H1 (cell line): ENCODE results near the gene SNX6. TPM values are rescaled to one million over a fixed set of nuclear protein-coding genes. Genes with fewer than 3 reads are reported as not detected.

Experiments
- CTCF ChIA-PET: fragments of 300-600 bp; sonication (Branson Sonifier 250); formaldehyde crosslinking; loops from one replicate; lab custom pipeline; 2021; ENCODE audit not compliant: partially characterized antibody; lab: Charles Lee
- POLR2A ChIA-PET: fragments of 300-600 bp; sonication (Branson Sonifier 250); formaldehyde crosslinking; loops from one replicate; lab custom pipeline; 2021; ENCODE audit warnings: inconsistent platforms; ENCODE audit not compliant: partially characterized antibody; lab: Charles Lee
- DNase-seq, 2 experiments: peaks; one replicate each; pipeline versions ENCODE4 v3.0.0 to v3.0.0-alpha.2; 2010 to 2022; ENCODE audit warnings: low spot score in 2 of 2, low read depth in 1 of 2, mixed read lengths in 1 of 2
- FAIRE-seq: peaks from 2 replicates; lab custom pipeline; 2011; peaks lifted over from hg19 to GRCh38; lab: Jason Lieb, UNC
- H2AFZ ChIP-seq: 2 replicates; pipeline ENCODE4 v1.8.1; 2012; ENCODE audit warnings: low read length, inconsistent platforms
- H2AK5ac ChIP-seq: 2 replicates; pipeline ENCODE4 v1.6.1; 2013; ENCODE audit warnings: low read depth, low read length
- H2BK120ac ChIP-seq: replicated peaks from 2 replicates; pipeline ENCODE3; 2013; ENCODE audit warnings: low read depth, low read length, inconsistent platforms
- H2BK12ac ChIP-seq: 2 replicates; pipeline ENCODE4 v1.6.1; 2013; ENCODE audit warnings: low read depth, low read length
- H2BK15ac ChIP-seq: 2 replicates; pipeline ENCODE4 v1.6.1; 2013; ENCODE audit warnings: low read length
- H2BK20ac ChIP-seq: 2 replicates; pipeline ENCODE4 v1.6.1; 2013; ENCODE audit warnings: low read length
- H2BK5ac ChIP-seq: 2 replicates; pipeline ENCODE4 v1.6.1; 2013; ENCODE audit warnings: low read depth, low read length
- H3K14ac ChIP-seq: 2 replicates; pipeline ENCODE4 v1.6.1; 2013; ENCODE audit warnings: inconsistent platforms; ENCODE audit not compliant: insufficient read length
- H3K18ac ChIP-seq: 2 replicates; pipeline ENCODE4 v1.6.1; 2013; ENCODE audit warnings: low read length; ENCODE audit errors: extremely low read depth
- H3K23ac ChIP-seq: 2 replicates; pipeline ENCODE4 v1.6.1; 2013; ENCODE audit warnings: inconsistent platforms; ENCODE audit not compliant: insufficient read length
- H3K23me2 ChIP-seq: 2 replicates; pipeline ENCODE4 v1.6.1; 2013; ENCODE audit warnings: low read depth, low read length
- H3K27ac ChIP-seq: 2 replicates; pipeline ENCODE4 v1.6.1; 2011; ENCODE audit warnings: low read depth, low read length, inconsistent platforms
- H3K27me3 ChIP-seq, 4 experiments: replicated peaks in 1 of 4; 1 replicate in 1 of 4; 2 replicates in 3 of 4; pipeline versions ENCODE4 v1.6.1 to v1.8.1; 2011 to 2013; ENCODE audit warnings: low read length in 3 of 4, mild to moderate bottlenecking in 3 of 4, inconsistent platforms in 2 of 4, mixed read lengths in 2 of 4, moderate library complexity in 1 of 4; ENCODE audit not compliant: control insufficient read depth in 3 of 4, insufficient read depth in 3 of 4; ENCODE audit errors: extremely low read depth in 1 of 4
- H3K36me3 ChIP-seq, 4 experiments: 2 replicates each; pipeline versions ENCODE4 v1.6.1 to v1.8.1; 2011 to 2013; ENCODE audit warnings: mild to moderate bottlenecking in 4 of 4, low read length in 3 of 4, moderate library complexity in 2 of 4, control low read depth in 1 of 4, inconsistent platforms in 1 of 4; ENCODE audit not compliant: insufficient read depth in 4 of 4, control insufficient read depth in 2 of 4
- H3K4ac ChIP-seq: replicated peaks from 2 replicates; pipeline ENCODE3; 2013; ENCODE audit warnings: low read length, low read depth, mixed read lengths, inconsistent platforms; ENCODE audit not compliant: insufficient read length
- H3K4me1 ChIP-seq, 4 experiments: replicated peaks in 1 of 4; 1 replicate in 1 of 4; 2 replicates in 3 of 4; pipeline versions ENCODE4 v1.6.1 to v1.8.1; 2011 to 2013; ENCODE audit warnings: low read length in 3 of 4, inconsistent platforms in 2 of 4, mixed read lengths in 1 of 4; ENCODE audit not compliant: insufficient read depth in 4 of 4, control insufficient read depth in 3 of 4
- H3K4me2 ChIP-seq, 2 experiments: 2 replicates each; pipeline versions ENCODE4 v1.6.1 to v1.8.1; 2011 to 2013; ENCODE audit warnings: low read depth in 2 of 2, low read length in 2 of 2, control low read depth in 1 of 2, inconsistent platforms in 1 of 2, mild to moderate bottlenecking in 1 of 2; ENCODE audit not compliant: insufficient read depth in 1 of 2
- H3K4me3 ChIP-seq, 4 experiments: fragments of 200-600, 300-600 bp in 1 of 4; sonication (generic), shearing (Covaris generic), sonication (Bioruptor Twin) in 1 of 4; 2 replicates each; pipeline versions ENCODE4 v1.5.1 to v1.8.1; 2011 to 2016; ENCODE audit warnings: low read length in 4 of 4, low read depth in 3 of 4, control low read depth in 2 of 4, inconsistent platforms in 2 of 4, mild to moderate bottlenecking in 2 of 4, mixed read lengths in 1 of 4, moderate library complexity in 1 of 4; ENCODE audit not compliant: insufficient read depth in 2 of 4; ENCODE audit errors: extremely low read depth in 1 of 4
- H3K56ac ChIP-seq: replicated peaks from 2 replicates; pipeline ENCODE3; 2013; ENCODE audit warnings: low read depth, mild to moderate bottlenecking, mixed read lengths, low read length, inconsistent platforms; ENCODE audit not compliant: insufficient read length
- H3K79me1 ChIP-seq: 2 replicates; pipeline ENCODE4 v1.6.1; 2013; ENCODE audit warnings: low read depth, low read length, control low read depth
- H3K79me2 ChIP-seq, 2 experiments: 2 replicates each; pipeline versions ENCODE4 v1.6.1 to v1.8.1; 2012 to 2013; ENCODE audit warnings: low read length in 2 of 2, mild to moderate bottlenecking in 2 of 2, inconsistent platforms in 1 of 2; ENCODE audit not compliant: insufficient read depth in 2 of 2, control insufficient read depth in 1 of 2
- H3K9ac ChIP-seq, 4 experiments: replicated peaks in 1 of 4; 1 replicate in 1 of 4; 2 replicates in 3 of 4; pipeline versions ENCODE4 v1.6.1 to v1.8.1; 2011 to 2013; ENCODE audit warnings: low read depth in 3 of 4, low read length in 3 of 4, control low read depth in 2 of 4, mild to moderate bottlenecking in 2 of 4, moderate library complexity in 2 of 4, inconsistent platforms in 1 of 4; ENCODE audit errors: extremely low read depth in 1 of 4
- H3K9me3 ChIP-seq, 2 experiments: 2 replicates each; pipeline versions ENCODE4 v1.6.1 to v1.8.1; 2012 to 2013; ENCODE audit warnings: mild to moderate bottlenecking in 2 of 2, moderate library complexity in 2 of 2, control low read depth in 1 of 2, inconsistent platforms in 1 of 2, low read depth in 1 of 2, low read length in 1 of 2, mixed read lengths in 1 of 2; ENCODE audit not compliant: insufficient read depth in 2 of 2
- H4K20me1 ChIP-seq, 2 experiments: replicated peaks in 1 of 2; 2 replicates each; pipeline versions ENCODE3 to v1.8.1; 2011 to 2013; ENCODE audit warnings: inconsistent platforms in 2 of 2, low read length in 2 of 2, mild to moderate bottlenecking in 1 of 2; ENCODE audit not compliant: insufficient read depth in 2 of 2, control insufficient read depth in 1 of 2
- H4K5ac ChIP-seq: 2 replicates; pipeline ENCODE4 v1.6.1; 2013; ENCODE audit warnings: low read length, low read depth, mixed read lengths, inconsistent platforms; ENCODE audit not compliant: insufficient read length
- H4K8ac ChIP-seq: 2 replicates; pipeline ENCODE4 v1.8.0; 2013; ENCODE audit warnings: mild to moderate bottlenecking, moderate library complexity, low read length, inconsistent platforms; ENCODE audit not compliant: insufficient read depth; ENCODE audit errors: extremely low read depth
- H4K91ac ChIP-seq: replicated peaks from 2 replicates; pipeline ENCODE3; 2013; ENCODE audit warnings: low read length, mixed read lengths, inconsistent platforms; ENCODE audit not compliant: insufficient read length
- ASH2L ChIP-seq: fragments of 200-600, 300-600 bp; sonication (generic); IDR thresholded peaks from one replicate; pipeline ENCODE4 v1.7.1; 2017; ENCODE audit warnings: low read length
- BACH1 ChIP-seq: IDR thresholded peaks from 2 replicates; pipeline ENCODE4 v1.6.1; 2012; ENCODE audit warnings: low read length, improper control_type of control experiment
- BRCA1 ChIP-seq: IDR thresholded peaks from 2 replicates; pipeline ENCODE4 v1.6.1; 2012; ENCODE audit warnings: low read depth, low read length, improper control_type of control experiment
- CBX5 ChIP-seq: fragments of 300-800, 300-1000 bp; sonication (generic); IDR thresholded peaks from 2 replicates; pipeline ENCODE4 v1.7.1; 2016; ENCODE audit warnings: antibody characterized with exemption, low read length, low read depth
- CHD1 ChIP-seq: IDR thresholded peaks from 2 replicates; pipeline ENCODE4 v1.6.1; 2012; ENCODE audit warnings: low read depth, low read length, improper control_type of control experiment
- EP300 ChIP-seq, 2 experiments: IDR thresholded peaks; 1 replicate in 1 of 2; 2 replicates in 1 of 2; pipeline ENCODE4 v1.6.1; 2011 to 2012; ENCODE audit warnings: low read depth in 2 of 2, low read length in 2 of 2, mild to moderate bottlenecking in 2 of 2, borderline replicate concordance in 1 of 2, inconsistent platforms in 1 of 2, moderate library complexity in 1 of 2
- GTF2F1 ChIP-seq: IDR thresholded peaks from 2 replicates; pipeline ENCODE4 v1.6.1; 2012; ENCODE audit warnings: low read depth, low read length, improper control_type of control experiment, borderline replicate concordance
- HDAC2 ChIP-seq, 2 experiments: fragments of 300-600 bp in 1 of 2; sonication (generic) in 1 of 2; IDR thresholded peaks; 2 replicates each; pipeline ENCODE4 v1.6.1; 2011 to 2012; ENCODE audit warnings: low read depth in 2 of 2, low read length in 2 of 2, mild to moderate bottlenecking in 2 of 2, moderate library complexity in 2 of 2, borderline replicate concordance in 1 of 2, inconsistent platforms in 1 of 2
- MAFK ChIP-seq: IDR thresholded peaks from 2 replicates; pipeline ENCODE4 v1.6.1; 2012; ENCODE audit warnings: low read depth, mild to moderate bottlenecking, improper control_type of control experiment, low read length
- RFX5 ChIP-seq: IDR thresholded peaks from 2 replicates; pipeline ENCODE4 v1.6.1; 2011; ENCODE audit warnings: low read depth, low read length, improper control_type of control experiment, borderline replicate concordance
- TAF1 ChIP-seq: IDR thresholded peaks from 2 replicates; pipeline ENCODE4 v1.6.1; 2011; ENCODE audit warnings: mild to moderate bottlenecking, low read depth, low read length
- TAF7 ChIP-seq: optimal IDR thresholded peaks from 2 replicates; pipeline ENCODE3; 2011; ENCODE audit warnings: low read depth, mild to moderate bottlenecking, inconsistent platforms, low read length, moderate library complexity, borderline replicate concordance
- WGBS, 2 experiments: shearing (Covaris generic) in 1 of 2; methylation state at CpG; one replicate each; pipeline versions ENCODE4 v1.1.6 to v1.1.7; 2013 to 2015; ENCODE audit warnings: low lambda C conversion rate in 2 of 2, mixed read lengths in 2 of 2, inconsistent platforms in 1 of 2, low coverage in 1 of 2, missing lambda C conversion rate in 1 of 2; ENCODE audit not compliant: insufficient replicate concordance in 2 of 2, insufficient coverage in 1 of 2, insufficient read length in 1 of 2; ENCODE audit errors: extremely low coverage in 1 of 2, missing lambda C conversion rate in 1 of 2; 5-methylcytosine and 5-hydroxymethylcytosine counted together
- polyA plus RNA-seq, 7 experiments: library from polyadenylated mRNA; depleted of rRNA in 3 of 7; stranded (reverse) in 5 of 7; unstranded in 2 of 7; fragments of >200 nt in 5 of 7; fragments of 200-250 nt in 2 of 7; gene quantifications; 1 replicate in 5 of 7; 2 replicates in 1 of 7; 4 replicates in 1 of 7; pipeline versions ENCODE4 v1.2.1 to v1.2.3, GENCODE V29; 2011 to 2013; ENCODE audit warnings: missing spikeins in 2 of 7, mixed read lengths in 2 of 7
- total RNA-seq: library from RNA; stranded (reverse); fragmentation: NEBNext Ultra II Directional; extraction: Animal tissue kit (Norgen Biotek cat#: 25700); gene quantifications from 2 replicates; pipeline ENCODE4 v1.2.1, GENCODE V29; 2021
- TF ChIP-seq, protein P1 (sequence below): IDR thresholded peaks from 2 replicates; pipeline ENCODE4 v1.6.1; 2012; ENCODE audit warnings: low read length, inconsistent platforms

Gene SNX6
- total and polyA plus RNA-seq, 2 of the 8 experiments (the other 6 are each of a cell fraction or from before 2014, with no cell fraction given), result 53.4 to 71.1 TPM

DNA sequence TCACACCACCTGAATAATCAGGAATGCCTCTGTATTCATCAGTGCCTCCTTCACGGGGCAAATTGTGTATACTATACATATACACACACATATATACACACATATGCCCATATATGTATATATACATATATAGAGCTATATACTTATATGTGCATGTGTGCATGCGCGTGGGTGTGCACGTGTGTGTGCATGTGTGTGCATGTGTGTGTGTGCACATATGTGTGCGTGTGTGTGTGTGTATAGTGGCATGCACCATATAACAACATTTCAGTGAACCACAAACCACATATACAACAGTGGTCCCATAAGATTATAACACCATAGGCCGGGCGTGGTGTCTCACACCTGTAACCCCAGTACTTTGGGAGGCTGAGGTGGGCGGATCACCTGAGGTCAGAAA lies 48.8 kb upstream of the SNX6 start:
- Histone ChIP-seq H3K9me3 (no peaks in the 10 kb centered on the region), H3K79me1 (no peaks in the 10 kb centered on the region), H4K5ac (no peak overlapping the region), H3K27me3 (no peaks in the 10 kb centered on the region), H4K8ac (no peak overlapping the region), H4K91ac (no peak overlapping the region), H4K20me1 (no peaks in the 10 kb centered on the region), H3K4me3 (no peak overlapping the region), H3K79me2 (no peaks in the 10 kb centered on the region), H3K23ac (no peak overlapping the region), H2AK5ac (no peak overlapping the region), H3K36me3 (no peaks in the 10 kb centered on the region), H3K4ac (no peak overlapping the region), H2BK5ac (no peak overlapping the region), H2AFZ (no peak overlapping the region), H3K23me2 (no peaks in the 10 kb centered on the region), H3K56ac (no peak overlapping the region), H3K18ac (no peak overlapping the region), H2BK15ac (no peak overlapping the region), H3K27ac (no peak overlapping the region), H3K4me1 (peaks cover 0 to 6% (median 3%) of the 10 kb centered on the region in 4 experiments; a peak in 4 of 7 replicates), H3K4me2 (no peak overlapping the region), H2BK120ac (no peak overlapping the region), H3K9ac (no peak overlapping the region), H2BK20ac (no peak overlapping the region), H2BK12ac (no peak overlapping the region), H3K14ac (no peak overlapping the region)
- 90% methylated on average over 8 of the region's 8 CpGs; no CpG with 5 or more reads in 1 of the 2 experiments for WGBS, 2 experiments
- POLR2A ChIA-PET, result no interaction called here
- CTCF ChIA-PET, result interaction anchor here (1.4 to 1.6 kb wide), 2 partner anchors 8 to 27 kb away, joined by 3 to 4 read pairs; no protein-coding TSS in a partner anchor
- FAIRE-seq (no peak), DNase-seq (no peak)
- TF ChIP-seq BRCA1 (no peak), MAFK (no peak), EP300 (IDR thresholded peaks at IDR 0.05; ENCODE audit: borderline replicate concordance in 1 of 2, low read depth in 2 of 2, low read length in 2 of 2) (no peak), GTF2F1 (no peak), CHD1 (no peak), ASH2L (no peak), TAF7 (no peak), RFX5 (no peak), CBX5 (no peak), BACH1 (no peak), TAF1 (no peak), HDAC2 (IDR thresholded peaks at IDR 0.05; ENCODE audit: borderline replicate concordance in 1 of 2, low read depth in 2 of 2, low read length in 2 of 2) (no peak)
- TF ChIP-seq, protein P1, sequence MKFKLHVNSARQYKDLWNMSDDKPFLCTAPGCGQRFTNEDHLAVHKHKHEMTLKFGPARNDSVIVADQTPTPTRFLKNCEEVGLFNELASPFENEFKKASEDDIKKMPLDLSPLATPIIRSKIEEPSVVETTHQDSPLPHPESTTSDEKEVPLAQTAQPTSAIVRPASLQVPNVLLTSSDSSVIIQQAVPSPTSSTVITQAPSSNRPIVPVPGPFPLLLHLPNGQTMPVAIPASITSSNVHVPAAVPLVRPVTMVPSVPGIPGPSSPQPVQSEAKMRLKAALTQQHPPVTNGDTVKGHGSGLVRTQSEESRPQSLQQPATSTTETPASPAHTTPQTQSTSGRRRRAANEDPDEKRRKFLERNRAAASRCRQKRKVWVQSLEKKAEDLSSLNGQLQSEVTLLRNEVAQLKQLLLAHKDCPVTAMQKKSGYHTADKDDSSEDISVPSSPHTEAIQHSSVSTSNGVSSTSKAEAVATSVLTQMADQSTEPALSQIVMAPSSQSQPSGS, result no peak
